ENCODE results near the gene CHN2. TPM values are rescaled to one million over a fixed set of nuclear protein-coding genes. Genes with fewer than 3 reads are reported as not detected.

The CHN2 gene
- total RNA-seq, 1 donor from 2014 or later: 8.0 TPM

DNA sequence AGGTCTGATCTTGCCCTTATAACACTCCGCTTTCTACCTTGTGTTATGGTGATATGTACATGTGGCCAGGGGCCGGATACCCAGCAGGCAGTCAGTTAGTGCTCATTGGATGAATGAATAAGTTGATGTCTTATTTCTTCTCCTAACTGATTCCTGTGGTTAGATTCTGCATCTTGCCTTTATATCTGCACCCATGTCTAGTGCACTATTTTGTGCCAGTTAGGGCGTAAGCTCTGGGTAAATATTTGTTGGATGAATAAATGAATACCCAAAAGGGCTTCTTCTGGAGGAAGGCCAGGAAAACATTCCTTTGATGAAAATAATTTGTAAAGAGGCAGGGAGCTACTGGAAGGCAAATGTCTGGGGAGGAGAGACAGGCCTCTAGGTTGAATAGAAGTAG, 148.2 kb downstream of the CHN2 start:
- Mint-ChIP-seq H3K4me3 (no peak overlapping the region), H3K9me3 (no peaks in the 10 kb centered on the region), H3K27ac (no peak overlapping the region), H3K27me3 (ENCODE audit: low read depth) (peaks cover 6% of the 10 kb centered on the region), H3K36me3 (no peaks in the 10 kb centered on the region), H3K4me1 (peaks cover 14% of the 10 kb centered on the region)
- DNase-seq (ENCODE audit: low spot score in 2 of 2, unreplicated experiment in 2 of 2): no peak
- TF ChIP-seq, protein P1, sequence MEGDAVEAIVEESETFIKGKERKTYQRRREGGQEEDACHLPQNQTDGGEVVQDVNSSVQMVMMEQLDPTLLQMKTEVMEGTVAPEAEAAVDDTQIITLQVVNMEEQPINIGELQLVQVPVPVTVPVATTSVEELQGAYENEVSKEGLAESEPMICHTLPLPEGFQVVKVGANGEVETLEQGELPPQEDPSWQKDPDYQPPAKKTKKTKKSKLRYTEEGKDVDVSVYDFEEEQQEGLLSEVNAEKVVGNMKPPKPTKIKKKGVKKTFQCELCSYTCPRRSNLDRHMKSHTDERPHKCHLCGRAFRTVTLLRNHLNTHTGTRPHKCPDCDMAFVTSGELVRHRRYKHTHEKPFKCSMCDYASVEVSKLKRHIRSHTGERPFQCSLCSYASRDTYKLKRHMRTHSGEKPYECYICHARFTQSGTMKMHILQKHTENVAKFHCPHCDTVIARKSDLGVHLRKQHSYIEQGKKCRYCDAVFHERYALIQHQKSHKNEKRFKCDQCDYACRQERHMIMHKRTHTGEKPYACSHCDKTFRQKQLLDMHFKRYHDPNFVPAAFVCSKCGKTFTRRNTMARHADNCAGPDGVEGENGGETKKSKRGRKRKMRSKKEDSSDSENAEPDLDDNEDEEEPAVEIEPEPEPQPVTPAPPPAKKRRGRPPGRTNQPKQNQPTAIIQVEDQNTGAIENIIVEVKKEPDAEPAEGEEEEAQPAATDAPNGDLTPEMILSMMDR (IDR thresholded peaks at IDR 0.05; ENCODE audit: unreplicated experiment): no peak

DNA sequence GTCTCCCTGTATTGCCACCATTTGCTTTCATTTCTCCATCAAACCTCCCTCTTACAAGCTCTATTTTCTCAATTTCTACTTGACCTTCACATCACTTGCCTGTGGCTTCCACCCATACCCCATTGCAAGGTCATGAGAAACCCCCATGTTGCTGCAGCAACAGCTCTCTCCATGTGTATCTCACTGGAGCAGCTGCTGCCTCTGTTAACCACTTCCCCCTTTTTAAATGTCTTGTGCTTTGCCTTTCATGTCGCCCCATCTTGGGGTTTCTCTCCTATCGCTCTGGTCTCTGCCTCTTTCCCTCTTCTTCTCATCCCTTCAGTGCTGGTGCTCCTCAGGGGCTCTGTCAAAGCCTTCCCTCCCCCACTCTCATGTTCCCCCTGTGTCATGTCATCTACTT, 148.8 kb downstream of the CHN2 start:
- H3K4me3 Mint-ChIP-seq: no peak overlapping the region
- H3K4me1 Mint-ChIP-seq: peaks cover 10% of the 10 kb centered on the region
- H3K27ac Mint-ChIP-seq: no peak overlapping the region
- peaks cover 8% of the 10 kb centered on the region for H3K27me3 Mint-ChIP-seq (ENCODE audit: low read depth)
- H3K9me3 Mint-ChIP-seq: no peaks in the 10 kb centered on the region
- H3K36me3 Mint-ChIP-seq: no peaks in the 10 kb centered on the region
- DNase-seq (ENCODE audit: low spot score in 2 of 2, unreplicated experiment in 2 of 2): no peak
- TF ChIP-seq, protein P1 (IDR thresholded peaks at IDR 0.05; ENCODE audit: unreplicated experiment): no peak

DNA sequence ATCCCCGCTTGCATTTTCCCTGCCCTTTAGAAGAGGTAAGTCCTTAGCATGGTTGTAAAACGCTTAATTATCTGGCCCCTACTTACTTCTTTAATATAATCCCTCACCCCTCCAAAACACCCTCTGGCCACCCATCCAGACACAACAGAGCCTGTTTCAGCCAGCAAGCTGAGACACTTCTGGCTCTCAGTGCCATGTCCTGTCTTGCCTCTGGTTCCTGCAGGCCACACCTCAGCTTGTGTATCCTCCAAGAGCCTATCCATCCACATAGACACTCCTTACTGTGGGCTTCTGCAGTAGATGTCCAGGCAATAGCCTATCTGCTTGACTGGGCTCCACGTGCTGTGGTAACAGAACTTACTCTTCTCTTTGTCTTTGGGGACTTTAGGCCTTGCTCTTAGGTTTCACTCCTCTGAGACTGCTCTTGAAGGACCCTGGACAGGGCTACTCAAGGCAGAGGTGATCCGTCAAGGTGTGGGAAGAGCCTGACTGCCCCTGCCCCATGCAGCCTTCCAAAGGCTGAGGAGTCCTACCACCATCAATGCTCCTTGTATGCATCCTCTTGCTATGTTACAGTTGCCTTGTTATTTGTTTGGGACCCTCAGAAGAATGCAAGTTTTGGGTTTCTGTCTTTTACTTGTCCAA, 149.9 kb downstream of the CHN2 start:
- no peaks in the 10 kb centered on the region for H3K9me3 Mint-ChIP-seq
- H3K4me1 Mint-ChIP-seq: peaks cover 15% of the 10 kb centered on the region
- DNase-seq (ENCODE audit: low spot score in 2 of 2, unreplicated experiment in 2 of 2): no peak
- no peaks in the 10 kb centered on the region for H3K36me3 Mint-ChIP-seq
- H3K27me3 Mint-ChIP-seq (ENCODE audit: low read depth): peaks cover 9% of the 10 kb centered on the region
- TF ChIP-seq, protein P1 (IDR thresholded peaks at IDR 0.05; ENCODE audit: unreplicated experiment): no peak
- no peak overlapping the region for H3K4me3 Mint-ChIP-seq
- H3K27ac Mint-ChIP-seq: no peak overlapping the region

DNA sequence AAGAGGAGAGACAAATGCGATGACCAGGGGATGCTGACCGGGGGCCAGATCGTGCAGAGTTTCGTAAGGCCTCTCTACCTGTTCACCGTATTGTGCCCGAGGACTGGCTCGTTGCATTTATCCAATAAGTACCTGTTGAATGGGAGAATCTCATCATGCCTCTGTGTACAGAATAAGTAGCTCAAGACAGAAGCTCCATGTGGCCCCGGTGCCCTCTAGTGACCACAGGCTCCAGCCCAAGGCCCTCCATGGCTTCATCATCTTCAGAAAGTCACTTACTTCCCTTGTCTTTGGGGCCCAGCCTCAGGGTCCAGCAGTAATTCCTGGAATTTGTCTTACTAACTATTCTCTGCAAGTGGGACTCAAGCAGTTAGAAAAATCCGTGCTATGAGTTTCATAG, 151.0 kb downstream of the CHN2 start:
- Mint-ChIP-seq H3K9me3 (no peaks in the 10 kb centered on the region), H3K4me1 (peaks cover 26% of the 10 kb centered on the region), H3K27ac (no peak overlapping the region), H3K36me3 (no peaks in the 10 kb centered on the region), H3K4me3 (no peak overlapping the region), H3K27me3 (ENCODE audit: low read depth) (peaks cover 9% of the 10 kb centered on the region)
- TF ChIP-seq, protein P1 (IDR thresholded peaks at IDR 0.05; ENCODE audit: unreplicated experiment): no peak
- DNase-seq (ENCODE audit: low spot score in 2 of 2, unreplicated experiment in 2 of 2): no peak

DNA sequence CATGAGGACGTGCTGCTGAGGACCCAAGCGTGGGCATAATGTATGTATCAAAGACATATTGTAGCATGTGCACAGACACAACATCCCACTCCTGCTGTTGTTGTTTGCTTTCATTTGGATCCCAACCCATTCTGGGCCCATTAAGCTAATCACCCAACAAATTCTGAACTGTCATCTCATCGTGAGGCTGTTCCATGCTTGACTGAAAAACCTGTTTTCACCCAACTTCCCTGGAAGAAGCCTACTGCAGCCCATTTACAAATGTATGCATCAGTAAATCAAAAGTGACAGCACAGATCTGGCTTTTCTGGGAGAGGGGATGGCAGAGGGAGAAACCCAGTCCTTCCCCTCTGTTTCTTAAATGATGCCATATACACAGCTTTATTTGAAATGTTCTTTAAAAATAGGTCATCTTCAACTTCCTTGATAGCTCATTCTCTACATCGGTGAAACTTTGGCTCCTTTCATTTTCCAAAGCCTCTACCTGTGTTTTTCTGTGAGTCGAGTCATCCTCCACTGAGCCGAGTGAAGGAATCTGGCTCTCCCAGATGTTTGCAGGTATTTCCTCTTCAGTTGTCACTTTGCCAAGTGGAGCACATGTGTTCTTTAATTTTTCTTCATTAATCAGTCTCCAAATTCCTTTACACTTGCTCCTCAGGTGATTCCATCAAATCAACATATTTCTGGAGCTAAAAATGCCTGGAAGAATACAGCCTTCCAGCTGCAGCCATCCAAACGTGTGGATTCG, 151.8 kb downstream of the CHN2 start:
- Mint-ChIP-seq H3K4me1 (peaks cover 32% of the 10 kb centered on the region), H3K4me3 (no peak overlapping the region)
- no peak for DNase-seq (ENCODE audit: low spot score in 2 of 2, unreplicated experiment in 2 of 2)

More for the DNA sequence above, 151.8 kb downstream of the CHN2 start:
- Mint-ChIP-seq H3K27me3 (ENCODE audit: low read depth) (peaks cover 5% of the 10 kb centered on the region), H3K27ac (peak overlapping the region; percentile 5), H3K9me3 (no peaks in the 10 kb centered on the region), H3K36me3 (no peaks in the 10 kb centered on the region)
- TF ChIP-seq, protein P1 (IDR thresholded peaks at IDR 0.05; ENCODE audit: unreplicated experiment): no peak
